HCT116 (cell line): ENCODE measurements around the gene CXCR1. TPM values are rescaled to one million over a fixed set of nuclear protein-coding genes. Genes with fewer than 3 reads are reported as not detected.
"Not testable (repeated sequence)": the region's sequence is repeated elsewhere in the genome, so short reads cannot be mapped to it uniquely, and the experiment has no call there.

ENCODE experiments used
- ATAC-seq: fragments of 200-7000 bp; cut with Tn5 transposase; 2 replicates; pipeline ENCODE4 v1.9.1; 2020; ENCODE audit warnings: mild to moderate bottlenecking, moderate library complexity
- BruUV-seq: library from RNA; stranded (reverse); fragments of 400-500 nt; replicated peaks from 2 replicates; lab custom pipeline; 2021; lab: Mats Ljungman, UMichigan
- CTCF ChIA-PET: fragments of 300-600 bp; sonication (Branson Sonifier 250); formaldehyde crosslinking; loops from one replicate; lab custom pipeline; 2021; ENCODE audit warnings: antibody characterized with exemption; lab: Charles Lee
- POLR2A ChIA-PET: fragments of 300-600, 350-600 bp; sonication (Branson Sonifier 250); formaldehyde crosslinking; loops from one replicate; lab custom pipeline; 2021; ENCODE audit warnings: antibody characterized with exemption; lab: Charles Lee
- RAD21 ChIA-PET, 2 experiments: fragments of 300-600 bp; sonication (Branson Sonifier 250); formaldehyde crosslinking; loops; one replicate each; lab custom pipeline; 2023; ENCODE audit warnings: low total read pairs in 2 of 2; ENCODE audit not compliant: uncharacterized antibody in 2 of 2, unreplicated experiment in 2 of 2, low non-redundant PET in 1 of 2; lab: Charles Lee
- DNase-seq: peaks from one replicate; pipeline ENCODE4 v3.0.0-alpha.2; 2010; ENCODE audit warnings: low read depth, low spot score
- H2AFZ ChIP-seq: fragments of 200-600 bp; shearing (Covaris generic), sonication (generic); 2 replicates; pipeline ENCODE4 v1.6.1; 2017; ENCODE audit warnings: low read depth, mixed run types, mixed read lengths, antibody characterized with exemption, low read length; ENCODE audit not compliant: poor library complexity, severe bottlenecking
- H3K27ac ChIP-seq: 2 replicates; pipeline ENCODE4 v1.5.1; 2012; ENCODE audit warnings: low read depth, low read length
- H3K27me3 ChIP-seq: fragments of 200-600 bp; sonication (generic); 2 replicates; pipeline ENCODE4 v1.6.1; 2016; ENCODE audit warnings: mixed run types, low read length, mixed read lengths; ENCODE audit not compliant: insufficient read depth
- H3K36me3 ChIP-seq, 2 experiments: fragments of 200-500 bp in 1 of 2; fragments of 200-600 bp in 1 of 2; sonication (Bioruptor generic) in 1 of 2; sonication (generic) in 1 of 2; 2 replicates each; pipeline versions ENCODE4 v1.5.1 to v1.6.1; 2014 to 2016; ENCODE audit warnings: low read length in 2 of 2, inconsistent platforms in 1 of 2, mixed read lengths in 1 of 2, mixed run types in 1 of 2; ENCODE audit not compliant: insufficient read depth in 2 of 2, control insufficient read depth in 1 of 2
- H3K4me1 ChIP-seq, 2 experiments: fragments of 200-600 bp in 1 of 2; sonication (generic) in 1 of 2; 2 replicates each; pipeline versions ENCODE4 v1.5.1 to v1.6.1; 2012 to 2017; ENCODE audit warnings: low read length in 2 of 2, inconsistent platforms in 1 of 2, mild to moderate bottlenecking in 1 of 2, mixed read lengths in 1 of 2, mixed run types in 1 of 2, moderate library complexity in 1 of 2; ENCODE audit not compliant: insufficient read depth in 2 of 2, control insufficient read depth in 1 of 2
- H3K4me2 ChIP-seq: fragments of 200-600 bp; sonication (generic); 2 replicates; pipeline ENCODE4 v1.6.1; 2017; ENCODE audit warnings: mixed run types, low read length, mixed read lengths
- H3K4me3 ChIP-seq, 2 experiments: fragments of 200-600 bp in 1 of 2; sonication (generic) in 1 of 2; replicated peaks in 1 of 2; 2 replicates each; pipeline ENCODE4 v1.5.1; 2011 to 2016; ENCODE audit warnings: low read length in 2 of 2, control low read depth in 1 of 2, low read depth in 1 of 2, mild to moderate bottlenecking in 1 of 2, mixed read lengths in 1 of 2, mixed run types in 1 of 2
- H3K79me2 ChIP-seq: fragments of 200-600 bp; sonication (generic); 2 replicates; pipeline ENCODE4 v1.6.1; 2017; ENCODE audit warnings: mild to moderate bottlenecking, mixed run types, low read length, moderate library complexity, mixed read lengths; ENCODE audit not compliant: insufficient read depth
- H3K9ac ChIP-seq: fragments of 200-600 bp; sonication (generic); 2 replicates; pipeline ENCODE4 v1.6.1; 2016; ENCODE audit warnings: low read length, mixed read lengths
- H3K9me2 ChIP-seq: fragments of 200-600 bp; sonication (generic), shearing (Covaris generic); 2 replicates; pipeline ENCODE4 v1.6.1; 2017; ENCODE audit warnings: mixed run types, mild to moderate bottlenecking, moderate library complexity; ENCODE audit not compliant: insufficient read depth
- H3K9me3 ChIP-seq, 2 experiments: fragments of 200-500 bp in 1 of 2; fragments of 200-600 bp in 1 of 2; sonication (Bioruptor generic) in 1 of 2; sonication (generic) in 1 of 2; 2 replicates each; pipeline ENCODE4 v1.6.1; 2014 to 2017; ENCODE audit warnings: low read length in 2 of 2, mixed read lengths in 2 of 2, inconsistent platforms in 1 of 2, low read depth in 1 of 2, mild to moderate bottlenecking in 1 of 2, mixed run types in 1 of 2, moderate library complexity in 1 of 2; ENCODE audit not compliant: control insufficient read depth in 1 of 2, insufficient read depth in 1 of 2
- H4K20me1 ChIP-seq: fragments of 200-600 bp; sonication (generic), shearing (Covaris generic); 2 replicates; pipeline ENCODE4 v1.6.1; 2017; ENCODE audit warnings: mixed run types, mild to moderate bottlenecking, moderate library complexity; ENCODE audit not compliant: insufficient read depth
- CBX3 ChIP-seq: IDR thresholded peaks from 2 replicates; pipeline ENCODE4 v1.6.1; 2012; ENCODE audit warnings: low read depth
- CEBPB ChIP-seq: IDR thresholded peaks from 2 replicates; pipeline ENCODE4 v1.6.1; 2012; ENCODE audit warnings: low read depth
- EGR1 ChIP-seq: IDR thresholded peaks from 2 replicates; pipeline ENCODE4 v1.6.1; 2012; ENCODE audit warnings: low read depth
- ELF1 ChIP-seq: IDR thresholded peaks from 2 replicates; pipeline ENCODE4 v1.6.1; 2012; ENCODE audit warnings: low read depth, borderline replicate concordance
- EZH2 ChIP-seq: fragments of 200-600 bp; sonication (generic); IDR thresholded peaks from 2 replicates; pipeline ENCODE4 v1.6.1; 2017; ENCODE audit warnings: antibody characterized with exemption, mixed run types
- EZH2phosphoT487 ChIP-seq: fragments of 200-600 bp; IDR thresholded peaks from 2 replicates; pipeline ENCODE4 v1.6.1; 2018; ENCODE audit warnings: antibody characterized with exemption, borderline replicate concordance
- JUND ChIP-seq: IDR thresholded peaks from 2 replicates; pipeline ENCODE4 v1.6.1; 2012
- POLR2A ChIP-seq: IDR thresholded peaks from 2 replicates; pipeline ENCODE4 v1.7.0; 2011; ENCODE audit warnings: borderline replicate concordance; ENCODE audit not compliant: insufficient read depth, insufficient read length; ENCODE audit errors: extremely low read depth
- POLR2AphosphoS5 ChIP-seq: IDR thresholded peaks from 2 replicates; pipeline ENCODE4 v1.6.1; 2011; ENCODE audit warnings: mild to moderate bottlenecking, low read depth, low read length, moderate library complexity
- SIN3A ChIP-seq: IDR thresholded peaks from 2 replicates; pipeline ENCODE4 v1.6.1; 2012; ENCODE audit warnings: low read depth
- SRF ChIP-seq: IDR thresholded peaks from 2 replicates; pipeline ENCODE4 v1.6.1; 2012; ENCODE audit warnings: low read depth
- TCF7L2 ChIP-seq: IDR thresholded peaks from 2 replicates; pipeline ENCODE4 v1.7.0; 2011; ENCODE audit warnings: borderline replicate concordance, inconsistent platforms; ENCODE audit not compliant: insufficient read depth, insufficient read length; ENCODE audit errors: extremely low read depth
- ZFX ChIP-seq: fragments of 450-650 bp; IDR thresholded peaks from 2 replicates; pipeline ENCODE4 v1.6.1; 2017
- ZNF274 ChIP-seq: fragments of 200-500 bp; sonication (Bioruptor generic); IDR thresholded peaks from 2 replicates; pipeline ENCODE4 v1.6.1; 2014; ENCODE audit warnings: mild to moderate bottlenecking, low read depth, low read length, inconsistent platforms
- intact Hi-C: fragments of 100-400 bp; cut with micrococcal nuclease; formaldehyde crosslinking; loops from 2 replicates; pipeline ENCODE4 v1.10.0; 2022
- total RNA-seq: library from RNA; stranded (reverse); gene quantifications from one replicate; pipeline ENCODE4 v1.2.1, GENCODE V29; 2021; ENCODE audit not compliant: unreplicated experiment

The CXCR1 gene
- total RNA-seq, 1 experiment from 2014 or later, result not detected

DNA sequence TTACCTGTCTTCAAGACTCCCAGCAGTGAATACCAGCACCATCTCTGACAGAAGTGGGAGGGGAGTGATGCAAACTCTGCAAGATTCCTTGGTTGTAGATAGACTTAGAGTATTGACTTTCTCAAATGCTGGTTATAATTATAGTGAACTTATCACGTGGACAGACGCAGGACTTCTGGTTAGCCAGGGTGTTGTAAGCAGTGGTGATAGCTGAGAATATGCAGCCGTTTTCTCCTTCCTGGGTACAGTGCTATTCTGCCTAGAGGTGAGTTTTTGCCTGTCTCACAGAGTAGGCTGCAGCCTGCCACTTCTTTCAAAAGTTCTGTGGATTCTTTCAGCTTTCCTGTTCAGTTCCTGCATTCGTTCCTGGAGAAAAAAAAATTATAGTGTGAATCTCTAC lies 41.7 kb downstream of the CXCR1 start:
- H2AFZ ChIP-seq, result no peak overlapping the region
- no peak for TF ChIP-seq ZFX
- no peak for TF ChIP-seq EGR1
- no peak for TF ChIP-seq CEBPB
- no peak for TF ChIP-seq ZNF274
- no peak overlapping the region for H3K27ac ChIP-seq
- no peaks in the 10 kb centered on the region for H3K9me3 ChIP-seq
- CTCF ChIA-PET, result no interaction called here
- POLR2A ChIA-PET, result no interaction called here
- RAD21 ChIA-PET, result no interaction called here
- intact Hi-C loops, result no loop called here
- no peaks in the 10 kb centered on the region for H3K79me2 ChIP-seq
- no peaks in the 10 kb centered on the region for H3K36me3 ChIP-seq
- no peak overlapping the region for H3K9ac ChIP-seq
- no peaks in the 10 kb centered on the region for H3K9me2 ChIP-seq
- DNase-seq (no peak), ATAC-seq (no peak)
- H3K4me1 ChIP-seq, result no peaks in the 10 kb centered on the region
- no TSS peak for BruUV-seq
- no peaks in the 10 kb centered on the region for H3K27me3 ChIP-seq
- H3K4me2 ChIP-seq, result no peak overlapping the region
- H3K4me3 ChIP-seq, result no peak overlapping the region
- H4K20me1 ChIP-seq, result no peaks in the 10 kb centered on the region

DNA sequence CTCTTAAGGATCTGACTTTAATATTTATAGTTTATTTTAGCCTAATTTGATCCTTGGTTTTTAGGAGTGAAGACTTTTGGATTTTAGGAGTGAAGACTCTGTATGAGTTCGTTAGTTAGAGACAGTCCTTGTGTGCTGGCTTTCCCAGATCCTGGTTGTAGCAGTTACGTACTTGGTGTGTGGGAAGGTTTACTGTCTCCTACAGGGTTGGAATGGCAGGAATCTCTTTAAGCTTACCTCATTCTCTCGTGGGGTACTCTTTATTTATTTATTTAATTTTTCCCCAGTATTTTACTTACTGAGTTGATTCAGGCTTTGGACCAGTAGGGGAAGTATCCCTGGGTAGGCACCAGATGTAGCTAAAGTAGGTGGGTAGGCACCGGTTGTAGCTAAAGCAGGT lies 42.8 kb downstream of the CXCR1 start:
- ATAC-seq (no peak), DNase-seq (no peak)
- Histone ChIP-seq H3K9me3 (no peaks in the 10 kb centered on the region), H3K4me1 (no peaks in the 10 kb centered on the region), H3K27me3 (no peaks in the 10 kb centered on the region), H2AFZ (no peak overlapping the region), H3K36me3 (no peaks in the 10 kb centered on the region), H3K9ac (no peak overlapping the region), H3K4me2 (no peak overlapping the region), H3K4me3 (no peak overlapping the region), H3K9me2 (no peaks in the 10 kb centered on the region), H3K79me2 (no peaks in the 10 kb centered on the region), H3K27ac (no peak overlapping the region), H4K20me1 (no peaks in the 10 kb centered on the region)
- no peak for TF ChIP-seq CBX3
- no peak for TF ChIP-seq SIN3A
- no peak for TF ChIP-seq JUND
- TF ChIP-seq ZFX, result no peak
- no peak for TF ChIP-seq CEBPB
- no peak for TF ChIP-seq POLR2AphosphoS5
- TF ChIP-seq ELF1, result no peak
- TF ChIP-seq EZH2phosphoT487, result no peak
- no peak for TF ChIP-seq POLR2A
- no peak for TF ChIP-seq ZNF274
- TF ChIP-seq SRF, result no peak
- TF ChIP-seq EZH2, result no peak
- no peak for TF ChIP-seq TCF7L2
- BruUV-seq, result no TSS peak
- POLR2A ChIA-PET, result no interaction called here
- intact Hi-C loops, result no loop called here
- RAD21 ChIA-PET, result no interaction called here
- CTCF ChIA-PET, result no interaction called here

DNA sequence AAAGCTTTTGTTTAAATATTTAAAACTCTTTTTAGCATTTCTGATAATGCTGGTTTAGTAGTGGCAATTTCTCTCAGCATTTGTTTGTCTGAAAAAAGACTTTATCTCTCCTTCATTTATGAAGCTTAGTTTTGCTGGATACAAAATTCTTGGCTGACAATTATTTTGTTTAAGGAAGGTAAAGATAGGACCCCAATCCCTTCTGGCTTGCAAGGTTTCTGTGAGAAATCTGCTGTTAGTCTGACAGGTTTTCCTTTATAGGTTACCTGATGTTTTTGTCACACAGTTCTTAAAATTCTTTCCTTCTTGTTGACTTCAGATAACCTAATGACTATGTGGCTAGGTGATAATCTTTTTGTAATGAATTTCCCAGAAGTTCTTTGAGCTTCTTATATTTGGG lies 44.5 kb downstream of the CXCR1 start:
- BruUV-seq, H3K79me2 ChIP-seq, H3K27me3 ChIP-seq, POLR2A ChIA-PET, H3K9me3 ChIP-seq, intact Hi-C loops, H2AFZ ChIP-seq, CTCF ChIA-PET, H3K27ac ChIP-seq, H3K9ac ChIP-seq, DNase-seq, H3K9me2 ChIP-seq, H3K4me1 ChIP-seq, RAD21 ChIA-PET, H3K36me3 ChIP-seq, H4K20me1 ChIP-seq, H3K4me3 ChIP-seq, H3K4me2 ChIP-seq, ATAC-seq: not testable (repeated sequence)
